ENCODE results near the gene RPS29.

The RPS29 gene

DNA sequence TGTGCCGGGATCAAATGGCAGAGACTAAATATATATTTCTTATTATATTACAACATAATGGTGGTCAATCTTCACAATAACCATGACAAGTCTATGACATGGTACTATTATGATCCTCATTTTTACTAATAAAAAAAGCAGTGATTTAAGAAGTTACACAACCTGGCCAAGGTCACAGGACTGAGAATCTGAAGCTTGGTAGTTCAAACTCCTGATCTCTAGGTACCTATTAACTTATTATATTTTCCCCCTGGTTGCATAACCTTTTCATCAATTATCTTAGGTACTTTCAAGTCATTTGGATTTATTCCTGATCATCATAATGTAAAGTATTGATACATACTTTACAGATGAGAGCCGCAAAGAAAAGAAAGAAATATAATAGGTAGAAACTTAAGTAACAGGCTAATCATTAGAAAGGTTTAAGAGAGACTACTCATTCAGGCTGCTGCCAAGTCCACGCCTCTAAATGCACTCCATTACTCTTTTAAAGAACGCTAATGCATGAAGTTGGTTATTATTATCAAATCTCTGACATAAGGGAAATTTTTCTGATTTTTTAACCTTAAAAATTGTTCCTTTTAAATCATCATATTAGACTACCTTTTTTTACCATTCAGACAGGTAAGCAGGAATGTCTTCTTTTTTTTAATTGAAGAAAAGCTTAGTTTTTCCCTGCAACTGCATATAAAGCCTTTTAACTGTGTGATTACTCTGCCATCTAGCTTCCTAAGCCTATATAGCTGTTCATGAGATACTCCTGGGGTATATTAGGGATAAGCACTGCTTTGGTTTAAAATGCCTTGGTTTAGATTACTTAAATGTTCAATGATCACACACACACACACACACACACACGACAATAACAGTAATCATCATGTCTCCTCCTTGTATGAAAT lies 35.6 kb downstream of the RPS29 start:
- DNase-seq (ENCODE audit: low spot score) = no peak

DNA sequence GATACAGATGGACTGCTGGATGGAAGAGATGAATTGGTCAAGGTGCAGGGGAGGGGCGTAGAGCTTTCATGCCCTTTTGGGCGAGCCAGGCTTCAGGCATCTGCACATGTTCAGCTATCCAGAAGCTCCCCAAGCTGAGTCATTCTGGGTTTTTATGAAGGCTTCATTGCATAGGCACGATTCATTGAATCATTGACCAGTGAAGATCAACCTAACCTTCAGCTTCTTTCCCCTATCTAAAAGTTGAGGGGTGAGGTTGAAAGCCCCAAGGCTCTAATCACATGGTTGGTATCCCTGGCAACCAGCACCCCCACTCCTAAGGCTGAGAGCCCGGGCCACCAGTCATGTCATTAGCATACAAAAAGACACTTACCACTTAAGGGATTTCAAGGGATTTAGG lies 36.3 kb downstream of the RPS29 start:
- no peak for DNase-seq (ENCODE audit: low spot score)

DNA sequence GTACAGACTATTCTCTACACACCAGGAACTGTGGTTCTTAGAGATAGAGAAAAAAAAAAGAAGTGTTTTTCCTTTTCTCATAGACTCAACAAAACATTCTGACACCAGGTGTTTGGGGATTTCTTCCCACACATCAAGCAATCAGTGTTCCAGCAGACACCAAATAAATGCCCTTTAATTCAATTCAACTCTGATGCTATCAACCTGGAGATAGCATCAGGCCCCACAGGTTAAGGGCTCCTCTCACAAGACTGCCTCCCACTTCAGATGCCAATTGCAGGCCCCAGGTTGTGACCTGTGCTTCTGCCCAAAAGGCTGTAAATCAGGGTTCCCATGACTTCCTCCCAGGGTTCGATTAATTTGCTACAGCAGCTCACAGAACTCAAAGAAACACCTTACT lies 36.7 kb downstream of the RPS29 start:
- DNase-seq (ENCODE audit: low spot score) = no peak

- DNase-seq (ENCODE audit: low spot score) = no peak
Measured at GRCh38 chr14:49546766-49547165, 39.4 kb downstream of the RPS29 start.

DNA sequence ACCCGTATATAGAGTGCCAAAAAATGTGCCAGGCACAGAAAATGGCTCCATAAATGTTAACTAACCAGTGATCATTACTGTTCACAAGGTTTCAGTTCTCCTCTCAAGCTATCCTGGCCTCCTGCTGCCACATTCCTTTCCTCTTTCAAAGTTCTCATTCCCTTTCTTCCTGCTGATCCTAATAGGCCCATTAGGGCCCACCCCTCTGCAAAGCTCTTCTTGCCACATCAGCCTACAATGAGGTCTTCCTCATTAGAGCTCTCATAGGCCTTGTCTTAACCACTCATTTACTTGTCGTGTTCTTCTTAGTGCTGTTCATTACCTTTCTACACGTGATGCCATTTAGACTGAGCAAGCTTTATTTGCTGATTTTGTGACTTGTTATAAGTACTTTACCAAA lies 40.5 kb downstream of the RPS29 start:
- no peak for DNase-seq (ENCODE audit: low spot score)

DNA sequence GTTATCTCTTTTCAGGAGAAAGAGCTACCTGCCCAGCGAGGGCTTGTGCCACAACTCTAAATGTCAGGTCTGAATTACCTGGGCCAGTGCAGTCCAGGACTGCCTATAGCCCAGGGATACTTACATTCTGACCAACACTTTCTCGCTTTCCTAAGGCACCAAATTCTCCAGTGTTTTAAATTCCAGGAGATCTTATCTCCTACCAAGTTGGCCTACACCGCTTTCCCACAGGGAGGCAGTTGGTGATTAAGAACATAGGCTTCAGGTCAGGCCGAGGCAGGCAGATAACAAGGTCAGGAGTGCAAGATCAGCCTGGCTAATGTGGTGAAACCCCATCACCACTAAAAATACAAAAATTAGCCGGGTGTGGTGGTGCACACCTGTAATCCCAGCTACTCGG lies 41.1 kb downstream of the RPS29 start:
- DNase-seq (ENCODE audit: low spot score) = no peak

DNA sequence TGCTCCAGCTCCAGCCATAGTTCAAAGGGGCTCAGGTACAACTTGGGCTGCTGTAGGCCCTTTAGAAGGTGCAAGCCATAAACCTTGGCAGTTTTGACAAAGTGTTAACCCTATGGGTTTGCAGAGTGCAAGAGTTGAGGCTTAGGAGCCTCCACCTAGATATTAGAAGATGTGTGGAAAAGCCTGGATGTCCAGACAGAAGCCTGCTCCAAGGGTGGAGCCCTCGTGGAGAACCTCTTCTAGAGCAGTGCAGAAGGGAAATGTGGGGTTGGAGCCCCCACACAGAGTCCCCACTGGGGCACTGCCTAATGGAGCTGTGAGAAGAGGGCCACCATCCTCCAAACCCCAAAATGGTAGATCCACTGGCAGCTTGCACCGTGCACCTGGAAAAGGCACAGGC lies 45.1 kb downstream of the RPS29 start:
- no peak for DNase-seq (ENCODE audit: low spot score)

- no peak for DNase-seq (ENCODE audit: low spot score)
Measured at GRCh38 chr14:49538852-49539251, 47.3 kb downstream of the RPS29 start.

Data from hematopoietic multipotent progenitor cell treated with erythropoietin and hydrocortisone succinate and interleukin-3 and kit ligand, for 15 days (in vitro differentiated cells).